H9 (cell line): ENCODE data around the gene B3GNT9. TPM values are rescaled to one million over a fixed set of nuclear protein-coding genes. Genes with fewer than 3 reads are reported as not detected.
A peak's percentile ranks its signal among the peaks of the same experiment; 100 is the strongest.

Experiments
- DNase-seq: peaks from one replicate; pipeline ENCODE4 v3.0.0-alpha.2; 2017
- H2AFZ ChIP-seq: one replicate; pipeline ENCODE4 v1.6.1; 2013; ENCODE audit warnings: mild to moderate bottlenecking, low read length, control low read depth, moderate library complexity
- H2AK5ac ChIP-seq: 2 replicates; pipeline ENCODE4 v1.6.1; 2013; ENCODE audit warnings: low read length, control low read depth, mixed read lengths; ENCODE audit not compliant: insufficient read length
- H2BK120ac ChIP-seq: one replicate; pipeline ENCODE4 v1.6.1; 2013; ENCODE audit warnings: low read depth, mild to moderate bottlenecking, low read length, control low read depth, inconsistent platforms; ENCODE audit not compliant: poor library complexity, severe bottlenecking
- H2BK12ac ChIP-seq: 2 replicates; pipeline ENCODE4 v1.6.1; 2013; ENCODE audit warnings: low read length, control low read depth, mixed read lengths, low read depth; ENCODE audit not compliant: insufficient read length
- H2BK15ac ChIP-seq: 2 replicates; pipeline ENCODE4 v1.6.1; 2013; ENCODE audit warnings: low read depth, low read length, control low read depth
- H2BK20ac ChIP-seq: one replicate; pipeline ENCODE4 v1.6.1; 2013; ENCODE audit warnings: low read depth, mild to moderate bottlenecking, low read length, control low read depth, inconsistent platforms; ENCODE audit not compliant: poor library complexity, severe bottlenecking
- H2BK5ac ChIP-seq: 2 replicates; pipeline ENCODE4 v1.6.1; 2013; ENCODE audit warnings: low read length, control low read depth, mixed read lengths; ENCODE audit not compliant: insufficient read length
- H3K14ac ChIP-seq: 2 replicates; pipeline ENCODE4 v1.6.1; 2013; ENCODE audit warnings: low read length, control low read depth; ENCODE audit not compliant: insufficient read depth
- H3K18ac ChIP-seq: 2 replicates; pipeline ENCODE4 v1.6.1; 2013; ENCODE audit warnings: low read depth, mild to moderate bottlenecking, mixed read lengths, low read length, control low read depth; ENCODE audit not compliant: insufficient read length
- H3K23ac ChIP-seq: 2 replicates; pipeline ENCODE4 v1.6.1; 2013; ENCODE audit warnings: low read length, control low read depth, mixed read lengths, low read depth; ENCODE audit not compliant: insufficient read length
- H3K23me2 ChIP-seq: 2 replicates; pipeline ENCODE4 v1.6.1; 2013; ENCODE audit warnings: low read depth, mild to moderate bottlenecking, mixed read lengths, low read length, control low read depth; ENCODE audit not compliant: insufficient read length, poor library complexity, severe bottlenecking
- H3K27ac ChIP-seq: 2 replicates; pipeline ENCODE4 v1.5.1; 2013; ENCODE audit warnings: low read length, control low read depth, mixed read lengths, low read depth; ENCODE audit not compliant: insufficient read length
- H3K27me3 ChIP-seq: 2 replicates; pipeline ENCODE4 v1.6.1; 2013; ENCODE audit warnings: low read length, control low read depth, inconsistent platforms; ENCODE audit not compliant: insufficient read depth
- H3K4ac ChIP-seq: 2 replicates; pipeline ENCODE4 v1.6.1; 2013; ENCODE audit warnings: low read depth, mild to moderate bottlenecking, control low read depth, inconsistent platforms, low read length, moderate library complexity
- H3K4me1 ChIP-seq: 2 replicates; pipeline ENCODE4 v1.6.1; 2013; ENCODE audit warnings: low read length, control low read depth, inconsistent platforms; ENCODE audit not compliant: insufficient read depth
- H3K4me2 ChIP-seq: 2 replicates; pipeline ENCODE4 v1.6.1; 2013; ENCODE audit warnings: low read length, control low read depth, mixed read lengths; ENCODE audit not compliant: insufficient read length, insufficient read depth
- H3K56ac ChIP-seq: 2 replicates; pipeline ENCODE4 v1.6.1; 2013; ENCODE audit warnings: low read depth, mild to moderate bottlenecking, mixed read lengths, low read length, control low read depth; ENCODE audit not compliant: insufficient read length
- H3K79me1 ChIP-seq: 2 replicates; pipeline ENCODE4 v1.6.1; 2013; ENCODE audit warnings: low read depth, mild to moderate bottlenecking, moderate library complexity, low read length, control low read depth, inconsistent platforms; ENCODE audit not compliant: insufficient read depth, poor library complexity, severe bottlenecking
- H3K79me2 ChIP-seq: 2 replicates; pipeline ENCODE4 v1.6.1; 2013; ENCODE audit warnings: low read length, control low read depth, inconsistent platforms; ENCODE audit not compliant: insufficient read depth
- H3K9ac ChIP-seq: 2 replicates; pipeline ENCODE4 v1.6.1; 2013; ENCODE audit warnings: low read length, control low read depth, mixed read lengths; ENCODE audit not compliant: insufficient read length; ENCODE audit errors: extremely low read depth
- H3K9me3 ChIP-seq: one replicate; pipeline ENCODE4 v1.6.1; 2013; ENCODE audit warnings: low read depth, low read length, inconsistent platforms; ENCODE audit not compliant: control insufficient read depth
- H3T11ph ChIP-seq: one replicate; pipeline ENCODE4 v1.6.1; 2013; ENCODE audit warnings: mild to moderate bottlenecking, low read length, control low read depth, inconsistent platforms
- H4K20me1 ChIP-seq: one replicate; pipeline ENCODE4 v1.6.1; 2013; ENCODE audit not compliant: control insufficient read depth, insufficient read length, insufficient read depth
- H4K5ac ChIP-seq: 2 replicates; pipeline ENCODE4 v1.6.1; 2013; ENCODE audit warnings: low read depth, mild to moderate bottlenecking, mixed read lengths, low read length, control low read depth; ENCODE audit not compliant: insufficient read length
- H4K8ac ChIP-seq: replicated peaks from 2 replicates; pipeline ENCODE4 v1.6.1; 2013; ENCODE audit warnings: low read length, control low read depth, mixed read lengths, low read depth; ENCODE audit not compliant: insufficient read length
- H4K91ac ChIP-seq: 2 replicates; pipeline ENCODE4 v1.6.1; 2013; ENCODE audit warnings: low read depth, mild to moderate bottlenecking, moderate library complexity, mixed read lengths, low read length, control low read depth; ENCODE audit not compliant: insufficient read length
- H3K27ac Mint-ChIP-seq, 3 experiments: 2 replicates in 2 of 3; 3 replicates in 1 of 3; pipeline ENCODE4 v1.8.0; 2020 to 2021; ENCODE audit warnings: mixed read lengths in 3 of 3, mild to moderate bottlenecking in 1 of 3, moderate library complexity in 1 of 3
- H3K27me3 Mint-ChIP-seq: 2 replicates; pipeline ENCODE4 v1.8.0; 2021; ENCODE audit warnings: low read depth, mild to moderate bottlenecking, moderate library complexity, mixed read lengths
- H3K36me3 Mint-ChIP-seq, 3 experiments: 2 replicates in 2 of 3; 3 replicates in 1 of 3; pipeline ENCODE4 v1.8.0; 2020 to 2021; ENCODE audit warnings: low read depth in 3 of 3, mixed read lengths in 3 of 3; ENCODE audit not compliant: insufficient read depth in 1 of 3
- H3K4me1 Mint-ChIP-seq, 2 experiments: 2 replicates each; pipeline ENCODE4 v1.8.0; 2020; ENCODE audit warnings: mixed read lengths in 2 of 2
- H3K4me3 Mint-ChIP-seq, 2 experiments: 2 replicates in 1 of 2; 3 replicates in 1 of 2; pipeline ENCODE4 v1.8.0; 2020 to 2021; ENCODE audit warnings: mild to moderate bottlenecking in 2 of 2, mixed read lengths in 2 of 2, moderate library complexity in 1 of 2
- H3K9me3 Mint-ChIP-seq, 2 experiments: 2 replicates in 1 of 2; 3 replicates in 1 of 2; pipeline ENCODE4 v1.8.0; 2020; ENCODE audit warnings: mild to moderate bottlenecking in 2 of 2, mixed read lengths in 2 of 2, moderate library complexity in 1 of 2
- WGBS: extraction: QIAGEN DNeasy Blood & Tissue Kit; methylation state at CpG from one replicate; pipeline ENCODE4 v1.1.7; 2013; ENCODE audit warnings: missing lambda C conversion rate, low lambda C conversion rate, mixed read lengths; ENCODE audit not compliant: insufficient read length; ENCODE audit errors: extremely low coverage; 5-methylcytosine and 5-hydroxymethylcytosine counted together
- total RNA-seq: library from RNA; stranded (reverse); gene quantifications from 2 replicates; pipeline ENCODE4 v1.2.1, GENCODE V29; 2021
- TF ChIP-seq, protein P1 (sequence below): fragments of 200-600 bp; sonication (generic); conservative IDR thresholded peaks from 3 replicates; pipeline ENCODE4 v1.8.0; 2021; ENCODE audit warnings: antibody characterized with exemption, mild to moderate bottlenecking

Gene B3GNT9
- total RNA-seq, 1 experiment from 2014 or later: 11.2 TPM

DNA sequence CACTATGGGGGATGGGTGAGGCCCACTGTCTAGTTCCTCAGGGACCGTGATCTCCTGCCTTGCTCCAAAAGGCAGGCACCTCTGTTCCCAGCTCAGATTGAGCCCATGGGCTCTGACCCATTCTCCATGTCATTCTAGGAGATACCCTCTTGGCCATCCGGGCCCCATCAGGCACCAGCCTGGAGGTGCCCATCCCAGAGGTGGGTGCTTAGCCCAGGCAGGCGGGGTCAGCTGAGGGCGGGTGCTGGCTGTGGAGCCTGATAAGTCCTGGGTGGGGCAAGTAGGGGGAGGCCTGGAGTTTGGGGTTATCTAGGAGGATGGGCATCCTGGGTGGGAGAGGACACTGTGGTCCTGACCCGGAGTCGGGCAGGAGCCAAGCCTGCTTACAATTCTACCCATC lies 43.5 kb upstream of the B3GNT9 start:
- peaks cover 13% of the 10 kb centered on the region for H3K79me1 ChIP-seq
- H3K14ac ChIP-seq: no peak overlapping the region
- no peak overlapping the region for H2BK5ac ChIP-seq
- H4K20me1 ChIP-seq: no peaks in the 10 kb centered on the region
- H3K23me2 ChIP-seq: peaks cover 8% of the 10 kb centered on the region
- no peak for DNase-seq
- H2AFZ ChIP-seq: no peak overlapping the region
- H3K27ac Mint-ChIP-seq: no peak overlapping the region
- H3T11ph ChIP-seq: no peak overlapping the region
- no peak overlapping the region for H2BK12ac ChIP-seq
- no peaks in the 10 kb centered on the region for H3K9me3 ChIP-seq
- H4K8ac ChIP-seq: no peak overlapping the region
- H3K4me1 ChIP-seq: no peaks in the 10 kb centered on the region
- TF ChIP-seq, protein P1, sequence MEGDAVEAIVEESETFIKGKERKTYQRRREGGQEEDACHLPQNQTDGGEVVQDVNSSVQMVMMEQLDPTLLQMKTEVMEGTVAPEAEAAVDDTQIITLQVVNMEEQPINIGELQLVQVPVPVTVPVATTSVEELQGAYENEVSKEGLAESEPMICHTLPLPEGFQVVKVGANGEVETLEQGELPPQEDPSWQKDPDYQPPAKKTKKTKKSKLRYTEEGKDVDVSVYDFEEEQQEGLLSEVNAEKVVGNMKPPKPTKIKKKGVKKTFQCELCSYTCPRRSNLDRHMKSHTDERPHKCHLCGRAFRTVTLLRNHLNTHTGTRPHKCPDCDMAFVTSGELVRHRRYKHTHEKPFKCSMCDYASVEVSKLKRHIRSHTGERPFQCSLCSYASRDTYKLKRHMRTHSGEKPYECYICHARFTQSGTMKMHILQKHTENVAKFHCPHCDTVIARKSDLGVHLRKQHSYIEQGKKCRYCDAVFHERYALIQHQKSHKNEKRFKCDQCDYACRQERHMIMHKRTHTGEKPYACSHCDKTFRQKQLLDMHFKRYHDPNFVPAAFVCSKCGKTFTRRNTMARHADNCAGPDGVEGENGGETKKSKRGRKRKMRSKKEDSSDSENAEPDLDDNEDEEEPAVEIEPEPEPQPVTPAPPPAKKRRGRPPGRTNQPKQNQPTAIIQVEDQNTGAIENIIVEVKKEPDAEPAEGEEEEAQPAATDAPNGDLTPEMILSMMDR: no peak
- H3K27ac ChIP-seq: no peak overlapping the region
- no peaks in the 10 kb centered on the region; the same call in 1 of the 2 replicates for H3K27me3 ChIP-seq
- no peak overlapping the region for H3K23ac ChIP-seq
- no peak overlapping the region for H2AK5ac ChIP-seq
- peaks cover 23 to 35% of the 10 kb centered on the region in 2 experiments for H3K4me1 Mint-ChIP-seq
- no peak overlapping the region for H3K18ac ChIP-seq
- H3K4me3 Mint-ChIP-seq: peak overlapping the region; percentile 86 to 93; a peak in 4 of 5 replicates
- no peak overlapping the region for H2BK120ac ChIP-seq
- H3K56ac ChIP-seq: no peak overlapping the region
- no peak overlapping the region for H4K91ac ChIP-seq
- WGBS: no CpG with 5 or more reads among the region's 6 CpGs
- no peaks in the 10 kb centered on the region; a peak in 1 of 5 replicates for H3K9me3 Mint-ChIP-seq
- H2BK15ac ChIP-seq: no peak overlapping the region
- no peak overlapping the region for H3K4me2 ChIP-seq
- H4K5ac ChIP-seq: no peak overlapping the region
- H3K9ac ChIP-seq: no peak overlapping the region
- H3K36me3 Mint-ChIP-seq: peaks cover 40 to 59% (median 54%) of the 10 kb centered on the region in 3 experiments
- H2BK20ac ChIP-seq: no peak overlapping the region
- no peak overlapping the region for H3K4ac ChIP-seq
- 0 out of 2 replicates have a peak, but pooled peaks cover 2% of the 10 kb centered on the region for H3K27me3 Mint-ChIP-seq
- peaks cover 13% of the 10 kb centered on the region; the same call in 1 of the 2 replicates for H3K79me2 ChIP-seq
